ENCODE results near the gene ZNF555.
"Not testable (repeated sequence)": the region's sequence is repeated elsewhere in the genome, so short reads cannot be mapped to it uniquely, and the experiment has no call there.

The ZNF555 gene

DNA sequence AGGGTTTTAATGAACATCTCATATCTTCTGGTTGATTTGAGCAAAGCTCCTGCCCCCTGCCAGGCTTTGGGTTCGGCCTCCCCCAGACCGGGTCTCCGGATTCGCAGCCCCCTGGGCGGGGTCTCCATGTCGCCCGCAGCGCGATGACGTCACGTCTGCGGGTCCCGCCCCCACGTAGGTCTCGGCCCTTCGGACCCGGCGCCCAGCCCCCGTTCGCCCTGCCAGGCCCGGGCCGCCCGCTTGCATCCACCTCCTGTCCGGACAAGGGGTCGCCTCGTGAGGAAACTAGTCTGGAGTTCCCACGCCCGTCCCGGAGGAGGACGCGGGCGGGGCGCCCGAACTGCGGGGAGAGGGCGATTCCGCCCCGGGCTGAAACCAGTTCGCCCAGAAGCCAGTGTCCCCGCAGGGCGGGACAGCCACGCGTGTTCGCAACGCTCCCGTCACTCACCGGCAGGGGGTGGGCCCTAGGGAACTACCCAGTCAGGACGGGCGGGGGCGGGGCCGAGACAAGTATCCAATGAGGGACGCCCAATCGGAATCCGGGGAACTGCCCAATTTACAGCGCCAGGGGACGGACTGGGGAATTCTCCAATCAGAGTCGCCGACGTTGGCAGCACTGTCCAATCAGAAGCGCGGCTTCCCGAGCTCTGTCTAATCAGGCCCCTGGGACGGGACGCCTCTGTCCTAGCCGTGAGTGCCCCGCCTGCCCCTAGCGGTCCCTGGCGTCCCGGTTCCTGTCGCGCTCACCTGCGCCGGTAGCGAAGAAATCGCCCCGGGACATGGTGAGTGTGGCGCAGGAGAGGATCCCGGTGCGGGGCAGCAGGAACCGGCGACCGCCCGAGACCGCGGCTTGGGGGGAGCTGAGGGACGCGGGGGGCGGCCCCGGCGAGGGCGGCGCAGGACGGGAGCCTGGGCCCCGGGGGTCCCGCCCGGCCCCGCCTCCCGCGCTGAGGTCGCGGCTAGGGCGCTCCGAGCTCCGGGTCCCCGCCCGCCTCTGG, at the start of gene ZNF555:
ZNF555 (plus strand) TSS at position 682 of the 998 bp plus-strand sequence; CDS start at position 780, 98 bp downstream.
- peak; percentile 90 for DNase-seq

DNA sequence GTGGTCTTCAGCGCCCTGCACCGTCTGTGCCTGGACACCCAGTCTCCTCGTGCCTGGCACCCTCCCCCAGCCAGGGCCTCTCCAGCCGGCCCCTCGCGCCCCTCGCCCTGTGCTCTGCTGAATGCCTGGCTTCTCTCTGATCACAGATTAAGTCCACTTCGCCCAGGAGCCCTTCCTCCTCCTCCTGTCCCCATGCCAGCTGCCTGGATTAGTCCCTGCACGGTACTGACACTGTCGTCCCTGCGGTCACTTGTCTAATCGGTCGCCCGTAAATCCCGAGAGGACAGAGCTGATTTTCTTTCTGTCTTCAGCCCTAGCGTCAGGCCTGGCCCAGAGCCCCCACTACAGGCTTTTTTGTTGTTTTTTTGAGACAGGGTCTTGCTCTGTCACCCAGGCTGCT, 49.4 kb upstream of the ZNF555 start:
- no peak for DNase-seq

DNA sequence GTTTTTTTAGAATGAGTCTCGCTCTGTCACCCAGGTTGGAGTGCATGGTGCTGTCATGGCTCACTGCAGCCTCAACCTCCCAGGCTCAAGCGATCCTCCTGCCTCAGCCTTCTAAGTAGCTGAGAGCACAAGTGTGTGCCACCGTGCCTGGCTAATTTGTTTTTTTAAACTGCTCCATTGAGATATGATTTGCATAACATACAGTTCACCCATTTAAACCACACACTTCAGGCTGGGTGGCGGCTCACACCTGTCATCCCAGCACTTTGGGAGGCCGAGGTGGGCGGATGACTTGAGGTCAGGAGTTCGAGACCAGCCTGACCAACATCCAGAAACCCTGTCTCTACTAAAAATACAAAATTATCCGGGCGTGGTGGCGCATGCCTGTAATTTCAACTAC, 48.6 kb upstream of the ZNF555 start:
- not testable (repeated sequence) for DNase-seq

DNA sequence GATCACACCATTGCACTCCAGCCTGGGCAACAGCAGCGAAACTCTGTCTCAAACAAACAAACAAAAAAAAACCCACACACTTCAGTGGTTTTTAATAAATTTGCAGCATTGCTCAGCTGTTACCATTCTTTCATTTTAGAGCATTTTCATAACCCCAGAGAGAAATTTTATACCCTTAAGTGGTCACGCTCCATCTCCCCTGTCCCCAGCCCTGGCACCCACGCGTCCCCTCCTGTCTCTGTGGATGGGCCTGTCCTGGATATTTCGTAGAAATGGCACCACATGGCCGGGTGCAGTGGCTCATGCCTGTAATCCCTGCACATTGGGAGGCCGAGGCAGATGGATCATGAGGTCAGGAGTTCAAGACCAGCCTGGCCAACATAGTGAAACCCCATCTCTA, 48.1 kb upstream of the ZNF555 start:
- no peak for DNase-seq

DNA sequence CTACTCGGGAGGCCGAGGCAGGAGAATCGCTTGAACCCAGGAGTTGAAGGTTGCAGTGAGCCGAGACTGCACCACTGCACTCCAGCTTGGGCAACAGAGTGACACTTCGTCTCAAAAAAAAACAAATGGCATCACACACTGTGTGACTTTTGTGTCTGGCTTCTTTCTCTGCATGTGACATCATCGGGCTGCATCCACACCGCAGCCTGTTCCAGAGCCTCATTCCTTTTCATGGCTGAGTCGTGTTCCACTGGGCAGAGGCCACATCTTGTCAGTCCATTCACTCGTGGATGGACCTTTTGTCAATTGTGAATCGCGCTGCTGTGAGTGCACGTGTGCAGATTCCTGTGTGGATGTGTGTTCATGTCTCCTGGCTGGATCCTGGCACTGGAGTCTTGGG, 47.7 kb upstream of the ZNF555 start:
- DNase-seq, result no peak

DNA sequence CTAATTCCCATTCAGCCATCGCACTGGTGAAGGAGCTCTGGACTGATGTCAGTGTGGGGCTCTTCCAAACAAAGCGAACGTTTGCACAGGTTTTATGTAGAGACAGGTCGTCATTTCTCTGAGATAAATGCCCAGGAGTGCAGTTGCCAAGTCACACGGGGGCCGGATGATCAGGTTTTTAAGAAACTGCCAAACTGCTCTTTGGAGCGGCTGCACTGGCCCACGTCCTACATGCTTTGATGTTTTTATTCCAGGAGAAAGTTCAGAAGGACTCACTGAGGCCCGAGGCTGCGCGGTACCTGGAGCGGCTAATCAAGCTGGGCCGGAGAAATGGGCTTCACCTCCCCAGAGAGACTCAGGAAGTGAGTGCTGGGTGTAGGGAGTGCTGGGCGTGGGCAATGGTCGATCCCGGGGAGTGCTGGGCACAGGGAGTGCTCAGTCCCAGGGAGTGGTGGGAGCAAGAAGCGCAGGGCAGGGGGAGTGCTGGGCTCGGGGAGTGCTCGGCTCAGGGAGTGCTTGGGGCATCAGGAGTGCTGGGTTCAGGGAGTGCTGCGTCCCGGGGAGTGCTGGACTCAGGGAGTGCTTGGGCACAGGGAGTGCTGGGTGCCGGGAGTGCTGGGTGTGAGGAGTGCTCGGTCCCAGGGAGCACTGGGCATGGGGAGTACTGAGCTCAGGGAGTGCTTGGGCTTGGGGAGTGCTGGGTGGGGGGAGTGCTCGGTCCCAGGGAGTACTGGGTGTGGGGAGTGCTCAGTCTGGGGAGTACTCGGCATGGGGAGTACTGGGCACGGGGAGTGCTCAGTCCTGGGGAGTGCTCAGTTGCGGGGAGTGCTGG, 45.2 kb upstream of the ZNF555 start:
- DNase-seq, result no peak

DNA sequence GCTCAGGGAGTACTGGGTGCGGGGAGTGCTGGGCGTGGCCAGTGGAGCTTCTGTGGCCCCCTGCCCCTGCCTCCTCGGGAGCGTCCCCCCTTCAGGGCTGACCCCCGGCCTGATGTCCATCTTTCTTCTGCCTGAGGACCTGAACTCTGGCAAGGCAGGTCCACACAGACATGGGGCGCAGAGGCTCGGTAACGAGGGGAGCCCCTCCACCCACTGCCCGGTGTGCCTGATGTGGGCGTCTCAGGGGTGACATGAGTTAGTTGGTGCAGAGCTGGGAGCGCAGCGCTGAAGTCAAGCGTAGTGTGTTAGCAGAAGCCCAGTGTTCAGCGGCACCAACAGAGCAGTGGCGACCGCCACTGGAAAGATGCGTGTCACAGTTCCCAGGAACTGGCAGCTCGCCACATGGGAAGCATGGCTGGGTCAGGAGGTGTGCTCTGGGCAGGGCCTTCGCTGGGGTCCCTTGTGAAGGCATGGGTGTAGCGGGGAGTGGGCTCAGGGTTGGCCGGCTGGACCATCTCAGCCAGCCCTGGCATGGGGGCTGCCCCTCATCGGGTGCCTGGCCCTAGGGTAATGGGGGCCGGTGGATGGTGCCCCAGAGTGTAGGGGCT, 44.5 kb upstream of the ZNF555 start:
- DNase-seq, result no peak

DNA sequence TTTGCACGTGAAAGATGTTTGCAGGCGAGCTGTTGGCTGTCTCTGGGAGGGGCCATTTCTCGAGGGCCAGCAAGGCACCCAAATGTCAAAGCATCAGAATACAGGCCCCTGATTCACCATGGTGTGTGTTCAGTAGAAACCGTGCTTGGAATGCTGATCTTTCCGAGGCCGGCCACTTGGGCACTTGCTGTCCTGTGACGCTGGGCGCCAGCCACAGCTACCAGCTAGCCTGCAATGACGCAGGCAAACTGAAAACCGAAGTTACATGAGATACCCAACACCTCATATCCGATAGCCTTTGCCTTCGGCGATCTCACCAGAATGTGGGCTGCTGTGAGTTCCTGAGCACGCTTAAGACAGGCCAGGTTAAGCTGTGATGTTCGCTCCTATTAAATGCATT, 44.0 kb upstream of the ZNF555 start:
- no peak for DNase-seq

DNA sequence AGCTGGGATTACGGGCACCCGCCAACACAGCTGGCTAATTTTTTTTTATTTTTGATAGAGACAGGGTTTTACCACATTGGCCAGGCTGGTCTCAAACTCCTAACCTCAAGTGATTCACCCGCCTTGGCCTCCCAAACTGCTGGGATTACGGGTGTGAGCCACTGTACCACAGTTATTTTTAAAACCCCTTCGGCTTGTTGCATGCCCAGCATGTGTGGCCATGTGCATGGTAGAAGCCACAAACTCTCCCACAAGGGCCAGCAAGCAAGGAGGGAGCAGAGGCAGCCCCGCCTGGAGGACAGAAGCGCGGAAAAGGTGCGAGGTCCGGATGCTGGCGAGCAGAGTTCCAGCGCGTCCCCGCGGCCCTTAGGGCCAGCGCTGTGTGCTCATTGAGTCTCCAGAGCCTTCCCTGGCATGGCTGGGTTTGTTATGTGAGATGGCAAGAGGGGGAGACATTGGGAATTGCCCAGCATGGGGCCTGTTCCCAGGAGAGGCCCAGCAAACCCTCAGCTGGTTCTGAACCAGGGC, 43.1 kb upstream of the ZNF555 start:
- no peak for DNase-seq

DNA sequence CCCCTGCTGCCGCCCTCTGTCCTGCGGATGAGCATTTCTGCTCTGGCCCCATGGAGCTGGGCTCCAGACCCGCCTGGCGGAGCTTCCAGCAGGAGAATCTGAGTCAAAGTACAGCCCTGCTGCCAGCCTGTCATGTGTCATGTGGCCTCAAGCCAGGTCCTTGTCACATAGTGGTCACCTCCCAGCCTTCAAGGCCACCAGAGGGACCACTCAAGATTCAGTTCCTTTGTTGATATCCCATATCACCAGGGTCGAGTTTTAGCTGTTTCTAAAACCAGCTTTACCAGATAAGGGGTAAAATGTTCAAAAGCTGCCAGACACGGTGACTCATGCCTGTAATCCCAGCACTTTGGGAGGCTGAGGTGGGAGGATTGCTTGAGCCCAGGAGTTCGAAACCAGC, 42.5 kb upstream of the ZNF555 start:
- DNase-seq, result no peak

DNA sequence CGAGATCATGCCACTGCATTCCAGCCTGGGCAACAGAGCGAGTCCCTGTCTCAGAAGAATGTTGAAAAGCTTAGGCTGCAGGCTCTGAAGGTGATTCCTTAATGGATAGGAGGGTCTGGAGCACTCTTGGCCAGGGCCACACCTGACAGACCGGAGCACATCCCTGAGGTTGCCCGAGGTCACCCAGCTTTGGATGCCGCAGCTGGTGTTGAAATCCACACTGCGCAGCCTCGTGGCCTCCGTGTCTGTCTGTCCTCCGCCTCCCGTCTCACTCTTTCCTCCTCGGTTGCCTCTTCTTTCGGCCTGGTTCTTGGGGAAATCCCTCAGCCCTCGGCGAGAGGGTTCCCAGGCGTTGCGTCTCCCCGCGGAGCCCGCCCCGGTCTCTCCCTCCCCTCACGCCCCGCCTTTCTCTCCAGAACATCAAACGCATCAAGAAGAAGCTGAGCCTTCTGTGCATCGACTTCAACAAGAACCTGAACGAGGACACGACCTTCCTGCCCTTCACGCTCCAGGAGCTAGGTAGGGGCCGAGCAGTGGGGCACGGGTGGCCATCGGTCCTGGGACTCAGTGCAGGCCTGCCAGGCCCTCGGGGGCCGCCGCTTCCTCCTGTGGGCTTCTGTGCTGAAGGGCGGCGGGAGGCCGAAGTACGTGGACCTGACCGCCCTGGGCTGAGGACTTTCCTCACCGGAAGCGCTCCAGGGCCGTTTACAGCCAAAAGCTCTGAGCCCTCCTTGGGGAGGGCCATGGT, 41.8 kb upstream of the ZNF555 start:
- DNase-seq, result no peak

DNA sequence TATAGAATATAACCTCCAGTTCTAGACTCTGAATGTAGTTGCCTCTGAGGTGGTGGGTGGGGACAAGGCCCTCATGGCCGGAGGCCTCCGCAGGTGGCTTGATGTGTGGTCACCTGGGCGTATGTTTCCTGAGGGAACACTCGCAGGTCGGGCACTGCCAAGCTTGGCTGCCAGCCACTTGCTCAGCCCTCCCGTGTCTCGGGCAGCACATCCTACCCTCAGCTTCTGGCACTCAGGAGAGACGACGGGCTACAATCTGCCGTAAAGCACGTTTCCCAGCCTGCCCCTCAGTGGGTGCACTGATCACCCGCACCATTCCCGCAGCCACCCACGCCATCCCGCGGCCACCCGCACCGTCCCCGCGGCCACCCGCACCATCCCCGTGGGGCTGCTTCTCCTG, 40.8 kb upstream of the ZNF555 start:
- no peak for DNase-seq

DNA sequence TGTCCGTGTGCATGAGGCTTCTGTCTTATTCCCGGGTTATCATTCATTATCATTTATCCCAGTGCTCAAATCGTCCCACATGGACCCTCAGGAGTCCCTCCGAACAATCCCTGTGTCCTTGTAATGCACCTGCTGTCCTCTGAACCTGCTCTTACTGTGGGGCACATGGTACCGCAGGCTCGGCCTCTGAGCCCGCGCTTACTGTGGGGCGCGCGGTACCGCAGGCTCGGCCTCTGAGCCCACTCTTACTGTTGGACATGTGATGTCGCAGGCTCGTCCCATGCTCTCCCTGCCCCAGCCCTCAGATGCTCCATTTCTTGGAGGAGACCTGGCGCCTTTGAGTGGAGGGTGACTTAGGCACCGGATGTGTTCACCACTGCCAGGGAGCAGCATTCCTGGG, 38.4 kb upstream of the ZNF555 start:
- DNase-seq, result no peak

DNA sequence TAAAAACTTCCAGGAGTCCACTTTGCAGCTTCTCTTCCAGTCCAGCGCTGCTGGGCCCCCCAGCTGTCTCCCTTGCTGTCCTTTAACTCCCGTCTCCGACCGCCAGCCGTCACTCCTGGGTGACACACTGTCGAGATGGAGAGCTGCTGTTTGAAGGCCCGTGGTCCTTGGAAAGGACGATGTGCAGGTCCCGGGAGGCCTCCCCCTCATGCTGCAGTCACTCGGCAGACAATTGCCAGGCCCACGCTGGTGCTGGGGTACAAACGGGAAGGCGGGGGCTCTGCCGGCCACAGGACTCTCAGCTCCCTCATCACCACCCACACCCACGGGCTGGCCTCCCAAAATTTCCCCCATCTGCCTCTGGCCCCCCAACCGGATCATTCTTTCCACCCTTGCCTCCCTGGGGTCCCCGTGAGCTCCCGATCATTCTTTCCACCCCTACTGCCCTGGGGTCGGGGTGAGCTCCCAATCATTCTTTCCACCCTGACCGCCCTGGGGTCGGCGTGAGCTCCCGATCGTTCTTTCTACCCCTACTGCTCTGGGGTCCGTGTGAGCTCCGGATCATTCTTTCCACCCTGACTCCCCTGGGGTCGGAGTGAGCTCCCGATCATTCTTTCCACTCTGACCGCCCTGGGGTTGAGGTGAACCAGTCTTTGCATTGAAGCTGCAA, 37.7 kb upstream of the ZNF555 start:
- no peak for DNase-seq

DNA sequence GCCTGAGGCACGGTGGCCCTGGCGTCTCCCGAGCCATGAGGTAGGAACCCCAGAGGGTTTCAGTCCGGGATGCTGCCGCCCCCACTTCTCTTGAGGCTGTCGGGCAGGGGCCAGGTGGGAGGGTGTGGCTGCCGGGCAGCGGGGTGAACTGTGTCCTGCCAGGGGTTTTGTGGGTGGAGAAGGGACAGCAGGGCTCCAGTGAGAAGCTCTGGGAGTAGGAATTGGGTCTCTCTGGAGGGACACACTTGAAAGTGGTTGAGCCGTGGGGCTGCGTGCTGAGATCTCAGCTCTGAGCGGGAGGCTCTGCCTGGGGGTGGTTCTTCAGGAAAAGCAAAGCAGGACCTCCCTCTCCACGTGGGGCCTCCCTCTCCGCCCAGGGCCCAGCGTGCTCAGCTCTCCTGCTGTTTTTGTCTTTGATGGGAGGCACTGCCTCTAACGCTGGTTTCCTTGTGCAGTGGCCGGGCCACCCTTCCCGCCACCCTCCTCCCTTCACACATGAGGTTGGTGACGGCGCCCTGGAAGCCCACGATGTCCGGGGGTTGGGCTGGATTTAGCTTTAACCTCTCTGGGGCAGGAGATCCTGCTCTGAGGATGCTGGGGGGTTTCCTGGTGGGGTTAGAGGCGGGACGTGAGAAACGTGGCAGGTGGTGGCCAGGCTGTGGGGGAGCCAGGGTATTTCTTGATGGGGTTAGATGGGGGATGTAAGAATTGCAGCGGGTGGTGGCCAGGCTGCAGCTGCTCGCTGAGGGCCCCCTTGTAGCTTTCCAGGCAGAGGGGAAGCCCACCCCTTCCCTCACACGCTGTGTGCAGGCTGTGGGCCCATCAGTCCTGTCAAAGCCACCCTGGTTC, 36.9 kb upstream of the ZNF555 start:
- no peak for DNase-seq

DNA sequence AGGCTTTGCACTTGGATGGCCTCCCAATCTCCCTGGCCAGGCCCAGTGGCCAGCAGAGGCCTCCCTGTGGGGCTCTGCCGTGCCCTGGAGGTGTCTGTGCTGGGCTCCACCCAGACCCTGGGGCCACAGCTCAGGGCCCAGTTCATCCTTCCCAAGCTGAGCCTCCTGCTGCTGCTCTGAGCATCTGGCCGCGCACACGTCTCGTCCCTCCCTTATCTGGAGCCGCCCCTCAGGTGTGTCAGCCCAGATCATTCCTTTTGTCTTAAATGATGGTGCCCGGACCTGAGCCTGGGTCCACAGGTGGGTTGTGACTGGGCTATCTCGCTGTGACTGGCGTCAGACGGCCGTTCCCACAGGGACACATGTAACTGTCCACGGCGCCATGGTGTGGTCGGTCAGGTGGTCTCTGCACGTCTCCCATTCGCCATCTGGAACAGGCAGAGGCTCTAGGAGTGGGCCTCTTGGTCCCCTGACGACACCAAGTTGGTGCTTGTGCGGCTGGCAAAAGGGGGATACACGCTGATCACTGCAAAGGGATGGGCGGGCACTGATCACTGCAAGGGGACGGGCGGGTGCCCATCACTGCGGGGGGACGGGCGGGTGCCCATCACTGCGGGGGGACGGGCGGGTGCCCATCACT, 35.9 kb upstream of the ZNF555 start:
- no peak for DNase-seq

DNA sequence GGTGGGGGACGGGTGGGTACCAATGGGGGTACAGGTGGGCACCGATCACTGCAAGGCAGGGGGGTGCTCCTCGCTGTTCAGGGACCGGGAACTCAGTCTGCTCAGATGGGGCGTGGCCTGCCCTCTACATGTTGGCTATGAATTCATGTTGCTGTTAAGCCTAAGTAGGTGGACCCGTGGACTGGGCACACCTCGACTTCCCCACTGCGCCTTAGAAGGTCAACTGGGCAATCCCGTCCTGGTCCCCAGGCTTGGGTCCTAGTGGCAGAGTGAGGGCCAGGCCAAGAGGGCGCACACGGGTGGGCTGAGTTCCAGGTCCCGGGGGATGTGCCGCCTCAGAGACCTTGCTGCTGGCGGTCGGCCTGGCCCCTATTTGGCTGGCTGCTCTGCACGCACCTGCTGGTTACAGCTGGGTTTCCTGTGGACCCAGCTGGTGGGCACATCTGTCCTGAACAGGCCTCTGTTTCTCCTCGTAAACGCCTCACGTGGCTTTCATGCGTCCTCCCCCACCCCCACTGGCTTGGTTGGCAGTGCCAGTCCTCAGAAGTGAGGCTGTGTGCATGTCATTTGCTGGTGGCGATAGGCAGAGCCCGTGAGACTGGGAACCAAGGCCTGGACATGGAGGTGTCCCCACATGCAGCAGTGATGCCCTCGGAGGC, 35.2 kb upstream of the ZNF555 start:
- no peak for DNase-seq

DNA sequence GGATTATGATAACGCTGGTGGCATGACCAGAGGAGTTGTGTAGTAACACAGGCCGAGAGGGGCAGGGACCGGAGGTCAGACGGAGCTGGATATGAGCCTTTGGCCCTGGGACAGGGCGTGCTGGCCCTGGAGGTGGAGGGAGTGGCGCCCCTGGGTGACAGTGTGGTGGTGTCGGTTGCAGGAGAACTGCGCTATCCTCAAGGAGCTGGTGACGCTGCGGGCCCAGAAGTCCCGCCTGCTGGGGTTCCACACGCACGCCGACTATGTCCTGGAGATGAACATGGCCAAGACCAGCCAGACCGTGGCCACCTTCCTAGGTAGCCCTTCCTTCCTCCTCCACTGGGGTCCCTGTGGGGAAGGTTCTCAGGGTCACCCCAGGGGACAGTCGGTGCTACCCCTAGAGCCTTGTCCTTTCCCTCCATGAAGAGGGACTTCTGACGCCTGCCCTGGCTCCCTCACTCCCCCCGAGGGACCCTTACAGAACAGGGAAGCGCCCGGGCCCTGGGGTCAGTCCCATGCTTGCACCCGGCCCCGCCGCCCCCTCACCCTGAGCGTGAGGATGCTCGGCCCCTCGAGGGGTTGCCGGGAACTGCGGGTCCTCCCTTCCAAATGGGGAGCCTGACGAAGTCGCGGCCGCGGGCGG, 34.4 kb upstream of the ZNF555 start:
- DNase-seq, result no peak
